Measurements from ENCODE around the gene FOS.
"Not testable (repeated sequence)": the region's sequence is repeated elsewhere in the genome, so short reads cannot be mapped to it uniquely, and the experiment has no call there.

The FOS gene

GRCh38 chr14:75277815-75278421, 710 bp upstream of the FOS start:
- no peak for DNase-seq

- DNase-seq, result peak; percentile 67 to 73
Observed at GRCh38 chr14:75279153-75279762, 630 bp downstream of the FOS start.

GRCh38 chr14:75279763-75280290, 1.2 kb downstream of the FOS start:
- no peak for DNase-seq

- no peak for DNase-seq
Observed at GRCh38 chr14:75280291-75280830, 1.7 kb downstream of the FOS start.

- no peak for DNase-seq
Observed at GRCh38 chr14:75280831-75281653, 2.4 kb downstream of the FOS start.

GRCh38 chr14:75281654-75282019, 3.0 kb downstream of the FOS start:
- no peak for DNase-seq

GRCh38 chr14:75282170-75282554, 3.5 kb downstream of the FOS start:
- DNase-seq, result no peak

- DNase-seq, result not testable (repeated sequence)
Observed at GRCh38 chr14:75282555-75283161, 4.0 kb downstream of the FOS start.

GRCh38 chr14:75283162-75283832, 4.7 kb downstream of the FOS start:
- DNase-seq, result no peak

- DNase-seq, result no peak
Observed at GRCh38 chr14:75283833-75284563, 5.4 kb downstream of the FOS start.

GRCh38 chr14:75285331-75285730, 6.7 kb downstream of the FOS start:
- no peak for DNase-seq

GRCh38 chr14:75286313-75286712, 7.7 kb downstream of the FOS start:
- no peak for DNase-seq

GRCh38 chr14:75289840-75290388, 11.3 kb downstream of the FOS start:
- no peak for DNase-seq

- DNase-seq, result no peak
Observed at GRCh38 chr14:75290851-75291250, 12.2 kb downstream of the FOS start.

GRCh38 chr14:75291331-75291730, 12.7 kb downstream of the FOS start:
- no peak for DNase-seq

GRCh38 chr14:75292101-75292563, 13.5 kb downstream of the FOS start:
- DNase-seq, result no peak

- no peak for DNase-seq
Observed at GRCh38 chr14:75292886-75293285, 14.3 kb downstream of the FOS start.

GRCh38 chr14:75293920-75294648, 15.5 kb downstream of the FOS start:
- peak; percentile 94 to 96 for DNase-seq

- DNase-seq, result no peak
Observed at GRCh38 chr14:75294649-75295033, 16.0 kb downstream of the FOS start.

GRCh38 chr14:75295061-75295461, 16.4 kb downstream of the FOS start:
- DNase-seq, result peak; percentile 45 to 52

Measured in activated T-cell treated with anti-CD3 and anti-CD28 coated beads, Interleukin-2, amount 50 U/mL, for 48 hours (primary cell).